NCI-H2029 treated with DMSO at 0.1 percent for 48 hours (cell line): Measurements from ENCODE around the gene EHHADH.
"Not testable (repeated sequence)": the region's sequence is repeated elsewhere in the genome, so short reads cannot be mapped to it uniquely, and the experiment has no call there.

Experiments
- DNase-seq: peaks from one replicate; lab custom pipeline; 2025; lab: John Stamatoyannopoulos, UW

EHHADH gene

GRCh38 chr3:185251272-185251671, 2.6 kb downstream of the EHHADH start:
- DNase-seq: no peak

DNA sequence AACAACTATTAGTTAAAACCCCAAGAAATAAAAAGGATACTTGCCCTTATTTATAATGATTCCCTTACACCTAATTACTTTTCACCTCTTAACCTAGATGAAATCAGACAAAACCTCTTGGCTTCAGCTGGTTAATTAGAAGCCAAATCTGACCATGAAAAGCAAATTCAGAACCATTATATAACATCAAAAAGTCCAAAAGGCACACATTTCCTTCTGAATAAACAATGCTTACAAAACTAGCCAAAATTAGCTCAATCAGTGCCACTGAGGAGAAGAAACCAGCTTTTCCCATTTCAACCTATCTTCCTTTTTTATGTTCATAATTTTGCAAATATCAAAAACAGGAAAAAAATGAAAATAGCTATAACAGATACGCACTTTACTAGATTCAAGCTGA, 3.2 kb downstream of the EHHADH start:
- no peak for DNase-seq

DNA sequence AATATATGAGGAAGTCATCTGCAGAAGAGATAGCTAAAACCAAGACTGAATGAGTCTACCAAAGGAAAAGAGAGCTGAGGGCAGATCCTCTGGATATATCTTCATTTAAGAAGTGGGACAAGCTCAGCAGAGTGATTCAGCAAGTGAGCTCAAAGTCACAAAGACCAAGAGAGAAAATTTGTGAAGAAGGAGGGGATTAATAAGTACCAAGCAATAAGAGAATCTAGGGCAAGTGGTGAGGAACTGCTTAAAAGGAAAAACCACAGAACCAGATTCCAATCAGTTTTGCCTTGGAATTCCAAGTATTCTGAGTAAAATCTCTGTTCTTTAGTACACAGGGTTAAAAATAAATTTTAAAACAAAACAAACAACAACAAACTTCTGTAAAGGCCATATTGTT, 3.6 kb downstream of the EHHADH start:
- no peak for DNase-seq

DNA sequence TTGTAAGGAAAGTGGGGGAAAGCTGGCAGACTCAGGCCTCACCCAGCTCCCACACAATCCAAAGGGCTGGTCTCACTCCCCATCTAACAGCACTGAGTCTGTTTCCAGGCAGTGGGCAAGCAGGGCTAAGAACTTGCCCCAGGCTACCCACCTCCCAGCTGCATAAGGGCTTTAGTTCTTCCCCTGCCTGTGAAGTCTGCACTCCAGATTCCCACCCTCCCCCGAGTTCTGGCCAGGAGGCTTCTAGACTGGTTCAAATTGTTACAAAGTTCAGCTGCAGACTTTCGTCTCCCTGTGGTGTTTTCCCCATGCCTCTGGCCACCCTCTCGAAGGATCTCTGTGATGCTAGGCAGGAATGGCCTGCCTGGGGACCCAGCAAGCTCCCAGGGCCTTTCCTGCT, 11.2 kb downstream of the EHHADH start:
- DNase-seq: no peak

DNA sequence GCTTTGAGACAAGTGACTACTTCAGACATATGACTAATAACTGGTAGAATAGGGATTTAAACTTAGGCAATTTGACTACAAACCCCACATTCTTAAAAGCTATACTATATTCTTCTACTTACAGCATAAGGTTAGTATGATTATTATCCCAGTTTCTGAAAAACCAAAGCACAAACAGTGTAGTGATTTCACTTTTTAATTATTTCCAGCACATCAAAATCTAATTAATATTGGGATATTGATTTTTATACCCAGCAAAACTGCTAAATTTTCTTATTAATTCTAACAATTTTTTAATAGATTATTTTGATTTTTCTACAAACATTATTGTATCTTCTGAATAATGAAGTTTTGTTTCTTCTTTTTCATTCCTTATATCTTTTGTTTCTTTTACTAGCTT, 16.9 kb downstream of the EHHADH start:
- no peak for DNase-seq

DNA sequence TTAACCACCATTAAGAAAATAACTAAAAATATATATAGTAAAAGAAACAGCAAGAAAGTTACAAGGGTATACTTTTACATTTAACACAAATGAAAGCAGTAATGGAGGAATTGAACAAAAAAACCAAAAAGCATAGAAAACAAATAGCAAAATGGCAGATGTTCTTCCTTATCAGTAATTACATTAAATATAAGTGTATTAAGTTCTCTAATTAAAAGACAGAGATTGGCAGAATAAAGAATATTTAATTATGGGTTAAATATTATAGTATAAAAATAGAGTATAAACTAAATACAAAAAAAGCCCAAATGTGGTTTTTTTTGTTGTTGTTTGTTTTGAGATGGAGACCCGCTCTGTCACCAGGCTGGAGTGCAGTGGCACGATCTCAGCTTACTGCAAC, 20.5 kb downstream of the EHHADH start:
- DNase-seq: no peak

- DNase-seq: not testable (repeated sequence)
Measured at GRCh38 chr3:185226526-185226925, 27.3 kb downstream of the EHHADH start.

DNA sequence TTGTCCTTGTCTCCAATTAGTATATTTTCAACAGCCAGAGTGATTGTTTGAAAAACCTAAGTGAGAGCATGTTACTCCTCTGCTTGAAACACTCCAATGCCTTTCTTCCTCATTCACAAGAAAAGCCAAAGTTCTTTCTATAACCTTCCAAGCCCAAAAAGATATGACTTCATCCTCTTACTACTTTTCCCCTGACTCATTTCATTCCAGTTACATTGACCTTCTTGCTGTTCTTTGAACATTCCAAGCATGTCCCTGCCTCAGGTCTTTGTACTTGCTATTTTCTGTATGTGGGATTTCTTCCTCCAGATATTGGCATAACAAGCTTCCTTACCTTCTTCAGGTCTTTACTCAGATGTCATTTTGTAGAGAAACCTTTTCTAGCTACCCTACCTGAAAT, 28.3 kb downstream of the EHHADH start:
- no peak for DNase-seq

DNA sequence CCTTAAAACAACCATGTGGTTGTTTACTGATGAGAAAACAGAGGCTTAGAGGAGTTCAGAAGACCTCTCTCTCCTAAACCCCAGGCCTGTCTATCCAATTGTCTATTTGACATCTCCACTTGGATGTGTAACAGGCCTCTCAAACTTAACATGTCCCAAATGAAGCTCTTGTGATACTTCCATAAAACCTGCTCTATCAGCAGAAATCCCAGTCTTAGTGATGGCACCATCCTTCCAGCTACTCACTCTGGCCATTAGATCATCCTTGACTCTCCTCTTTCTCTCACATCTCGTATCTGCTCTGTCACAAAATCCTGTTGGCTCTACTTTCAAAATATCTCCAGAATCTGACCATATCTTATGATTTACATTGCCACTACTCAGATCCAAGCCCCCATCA, 28.8 kb downstream of the EHHADH start:
- no peak for DNase-seq

DNA sequence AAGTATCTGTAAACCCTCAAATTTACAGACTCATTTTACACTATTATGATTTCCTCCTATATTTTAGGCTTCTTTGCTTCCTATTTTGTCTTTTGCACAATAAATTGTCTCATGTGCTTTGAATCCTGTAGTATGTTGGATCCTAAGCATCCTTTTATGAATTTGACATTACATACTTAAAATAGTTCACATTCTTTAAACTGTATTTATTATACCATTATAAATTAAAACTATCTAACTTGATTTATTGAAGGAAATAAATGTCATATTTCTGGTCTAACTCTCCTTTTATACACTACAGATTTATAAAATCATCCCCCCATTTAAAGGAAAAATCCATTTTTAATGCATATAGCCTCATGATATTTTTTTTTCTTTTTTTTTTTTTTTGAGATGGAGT, 32.6 kb downstream of the EHHADH start:
- no peak for DNase-seq

DNA sequence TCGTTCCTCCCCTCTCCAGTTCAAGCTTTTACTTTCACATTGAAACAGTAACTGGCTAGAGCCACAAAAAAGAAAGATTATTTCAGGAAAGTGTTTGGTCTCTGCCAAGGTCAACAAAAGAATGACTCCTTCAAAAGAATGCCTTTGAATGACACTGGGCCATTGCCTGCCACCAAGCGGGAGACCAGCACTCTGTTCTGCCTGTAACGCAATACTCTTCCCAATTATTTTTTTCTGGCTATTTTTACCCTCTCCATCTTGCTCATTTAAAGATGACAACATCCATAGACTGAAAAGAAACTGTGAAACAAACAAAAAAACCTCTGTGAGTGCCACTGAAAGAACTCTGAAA, 37.3 kb downstream of the EHHADH start:
- DNase-seq: peak; percentile 53

DNA sequence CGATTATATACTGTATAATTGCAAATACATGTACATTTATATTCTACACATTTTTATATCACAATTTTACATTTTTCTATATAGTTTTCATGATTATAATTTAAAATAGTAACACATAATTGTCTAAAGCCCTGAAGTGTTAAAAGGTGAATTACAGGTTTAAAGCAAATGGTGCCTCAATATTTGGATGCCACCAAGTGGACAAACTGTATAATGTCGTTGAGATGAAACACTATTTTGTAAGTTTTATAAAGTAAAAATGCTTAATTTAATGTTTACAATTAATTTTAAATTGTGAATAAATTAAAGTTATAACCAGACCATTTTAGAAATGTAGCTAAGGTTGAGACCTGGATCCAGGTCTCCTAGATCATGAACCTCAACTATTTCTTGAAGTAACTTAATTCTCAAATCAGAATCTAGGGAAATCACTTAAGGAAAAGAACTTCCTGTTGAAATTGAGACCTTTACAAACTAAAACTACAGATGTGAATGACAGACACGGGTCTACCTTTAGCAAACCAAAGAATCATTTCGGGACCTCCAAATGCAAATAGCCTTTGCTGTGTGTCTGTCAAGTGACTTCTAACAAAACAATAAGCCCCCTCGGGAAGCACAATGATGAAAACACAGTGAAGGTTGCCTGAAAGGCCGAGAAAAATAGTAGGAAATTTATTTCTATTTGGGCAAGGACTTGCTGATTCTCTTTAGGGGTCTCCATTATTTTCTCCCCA, 37.8 kb downstream of the EHHADH start:
- DNase-seq: peak; percentile 53

GRCh38 chr3:185212559-185212958, 41.3 kb downstream of the EHHADH start:
- no peak for DNase-seq

GRCh38 chr3:185212086-185212485, 41.8 kb downstream of the EHHADH start:
- DNase-seq: no peak

GRCh38 chr3:185210621-185211142, 43.2 kb downstream of the EHHADH start:
- no peak for DNase-seq

- DNase-seq: no peak
Measured at GRCh38 chr3:185208823-185209222, 45.0 kb downstream of the EHHADH start.

DNA sequence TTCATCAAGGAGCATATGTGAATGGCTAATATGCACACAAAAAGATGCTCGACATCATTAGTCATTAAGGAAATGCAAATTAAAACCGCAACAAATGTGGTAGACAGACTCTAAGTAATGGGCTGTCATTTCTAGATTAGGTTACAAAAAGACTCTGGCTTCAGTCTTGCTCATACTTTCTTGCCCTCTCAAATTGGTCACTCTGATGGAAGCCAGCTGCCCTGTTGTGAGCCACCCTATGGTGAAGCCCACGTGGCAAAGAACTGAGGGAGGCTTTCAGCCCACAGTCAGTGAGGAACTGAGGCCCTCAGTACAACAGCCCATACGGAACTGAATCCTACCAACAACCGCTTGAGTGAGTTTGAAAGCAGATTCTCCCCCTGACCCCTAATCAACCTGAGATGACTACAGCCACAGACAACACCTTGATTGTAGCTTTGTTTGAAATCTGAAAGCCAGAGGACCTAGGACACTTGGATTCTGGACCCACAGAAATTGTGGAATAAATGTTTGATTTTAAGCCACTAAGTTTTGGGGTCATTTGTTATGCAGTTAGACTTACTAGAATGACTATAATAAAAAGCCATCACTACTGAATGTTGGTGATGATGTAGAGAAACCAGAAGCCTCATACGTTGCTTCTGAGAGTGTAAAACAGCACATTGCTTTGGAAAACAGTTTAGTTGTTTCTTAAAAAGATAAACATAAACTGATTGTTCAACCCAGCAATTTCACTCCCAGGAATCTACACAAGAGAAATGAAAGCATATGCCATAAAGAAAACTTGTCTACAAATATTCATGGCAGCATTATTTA, 45.7 kb downstream of the EHHADH start:
- DNase-seq: no peak

- no peak for DNase-seq
Measured at GRCh38 chr3:185207481-185207880, 46.4 kb downstream of the EHHADH start.

DNA sequence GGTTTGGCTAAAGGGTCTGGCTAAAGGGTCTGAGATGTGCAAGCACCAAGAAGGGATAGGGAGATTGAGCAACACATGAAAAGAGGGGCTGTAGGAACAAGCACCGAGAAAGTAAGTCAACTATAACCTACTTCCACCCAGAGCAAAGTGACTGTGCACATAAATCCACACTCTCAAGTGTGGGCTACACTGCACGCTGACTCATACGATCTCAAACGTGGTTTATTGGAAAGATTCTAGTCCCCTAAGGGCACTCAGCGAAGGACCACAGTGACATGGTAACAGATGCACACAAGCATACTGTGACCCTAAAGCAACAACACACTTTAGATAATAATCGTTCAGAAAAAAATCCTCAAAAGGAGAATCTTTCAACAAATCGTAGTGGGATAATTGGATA, 48.0 kb downstream of the EHHADH start:
- DNase-seq: no peak

DNA sequence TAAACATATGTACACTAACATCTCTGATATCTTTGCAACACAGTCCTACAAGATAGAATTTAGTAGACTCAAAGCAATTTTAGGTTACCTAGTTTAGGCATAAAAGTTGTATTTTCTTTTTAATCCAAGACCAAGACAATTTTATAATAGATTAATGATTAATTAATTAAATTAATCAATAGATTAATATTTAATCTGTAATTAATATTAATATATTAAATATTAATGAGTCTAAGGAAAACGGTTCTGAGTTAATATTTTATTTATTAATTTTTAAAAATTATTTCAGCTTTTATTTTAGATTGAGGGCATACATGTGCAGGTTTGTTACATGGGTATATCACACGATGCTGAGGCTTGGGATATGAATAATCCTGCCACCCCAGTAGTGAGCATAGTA, 49.0 kb downstream of the EHHADH start:
- DNase-seq: no peak

DNA sequence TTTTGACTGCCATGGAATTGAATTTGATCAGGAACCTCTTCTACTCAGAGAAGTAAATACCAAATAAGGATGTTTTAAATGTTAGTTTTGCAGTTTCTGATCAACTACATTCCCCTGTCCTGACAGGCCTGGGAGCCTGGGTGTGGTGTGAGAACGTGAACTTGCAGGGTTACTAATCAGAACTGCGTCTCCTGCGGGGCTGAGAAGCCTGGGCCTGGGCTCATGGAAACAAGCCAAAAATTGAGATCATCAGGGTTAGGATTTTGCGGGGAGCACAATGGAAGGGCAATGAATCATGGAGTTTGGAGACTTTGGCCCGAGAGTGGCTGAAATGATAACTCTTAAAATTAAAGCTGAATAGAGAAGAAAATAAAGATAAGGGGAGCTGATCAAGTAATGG, 53.2 kb downstream of the EHHADH start:
- no peak for DNase-seq

- no peak for DNase-seq
Measured at GRCh38 chr3:185199671-185200070, 54.2 kb downstream of the EHHADH start.

DNA sequence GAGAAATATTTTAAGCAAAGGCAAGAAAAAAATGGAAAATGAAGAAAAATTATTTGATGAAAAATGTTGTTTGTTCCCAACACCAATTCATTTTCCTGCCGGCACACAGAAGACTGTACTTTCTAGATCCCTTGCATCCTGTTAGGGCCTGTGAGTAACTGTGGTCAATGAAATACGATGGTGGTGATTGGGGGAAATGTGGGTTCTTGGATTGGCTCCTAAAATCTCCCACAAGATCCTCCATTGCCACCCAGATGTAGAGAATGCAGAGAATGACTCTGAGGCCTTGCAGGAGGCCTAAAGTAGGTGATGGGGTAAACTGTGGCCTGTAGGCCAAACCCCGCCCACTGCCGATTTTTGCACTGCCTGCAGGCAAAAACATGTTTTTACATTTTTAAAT, 54.6 kb downstream of the EHHADH start:
- no peak for DNase-seq

GRCh38 chr3:185197068-185197467, 56.8 kb downstream of the EHHADH start:
- DNase-seq: no peak
